ENCODE results near the gene C22orf42. TPM values are rescaled to one million over a fixed set of nuclear protein-coding genes. Genes with fewer than 3 reads are reported as not detected.
"Not testable (repeated sequence)": the region's sequence is repeated elsewhere in the genome, so short reads cannot be mapped to it uniquely, and the experiment has no call there.

C22orf42 gene
- total and polyA plus RNA-seq, 12 donors, result not detected

DNA sequence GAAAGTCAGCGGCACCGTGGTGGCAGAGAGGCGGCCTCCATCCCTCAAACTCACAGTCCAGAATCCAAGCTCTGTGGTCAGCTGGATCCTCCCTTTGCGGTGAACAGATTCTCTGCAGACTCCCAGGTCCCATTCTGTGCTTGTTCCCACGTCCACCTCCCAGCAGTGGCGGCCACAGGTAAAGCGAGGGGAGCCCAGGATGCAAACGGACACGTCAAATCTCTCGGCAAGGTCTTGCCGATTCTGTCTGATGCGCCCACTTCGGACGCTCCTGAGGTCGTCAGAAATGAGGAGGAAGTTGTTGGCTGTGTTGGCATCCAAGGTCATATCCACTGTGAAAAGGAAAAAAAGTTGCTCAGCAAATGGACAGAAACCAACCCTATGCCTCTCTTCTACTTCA is 31.9 kb upstream of the C22orf42 start:
- H3K36me3 ChIP-seq; H3K4me1 ChIP-seq; H3K9me3 ChIP-seq; H3K27ac ChIP-seq; DNase-seq; intact Hi-C loops (cut with DNase I); H3K4me3 ChIP-seq; ATAC-seq: not testable (repeated sequence)
- WGBS, 2 donors, result 82 to 84% methylated on average over 15 of the region's 15 CpGs
- H3K27me3 ChIP-seq, result peaks cover 0 to 31% (median 8%) of the 10 kb centered on the region in 7 donors

DNA sequence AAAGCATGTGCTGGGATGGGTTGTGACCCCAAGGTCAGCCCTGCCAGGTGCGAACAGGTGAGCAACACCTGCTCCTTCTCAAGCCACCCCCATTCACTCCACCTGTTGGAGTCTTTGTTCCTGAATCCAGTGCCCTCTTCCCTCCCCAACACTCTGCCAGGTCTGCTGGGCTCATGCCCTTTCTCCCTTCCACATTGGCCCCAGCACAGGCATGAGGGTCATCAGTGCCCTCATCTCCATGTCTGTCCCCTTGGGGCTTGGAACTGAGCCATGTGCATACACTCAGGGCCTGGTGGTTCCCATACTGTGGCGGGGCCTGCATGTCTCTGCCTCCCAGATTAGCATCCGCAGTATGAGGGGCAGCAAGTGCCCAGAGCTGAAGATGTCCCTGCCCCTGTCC is 26.7 kb upstream of the C22orf42 start:
- TF ChIP-seq, protein P1, sequence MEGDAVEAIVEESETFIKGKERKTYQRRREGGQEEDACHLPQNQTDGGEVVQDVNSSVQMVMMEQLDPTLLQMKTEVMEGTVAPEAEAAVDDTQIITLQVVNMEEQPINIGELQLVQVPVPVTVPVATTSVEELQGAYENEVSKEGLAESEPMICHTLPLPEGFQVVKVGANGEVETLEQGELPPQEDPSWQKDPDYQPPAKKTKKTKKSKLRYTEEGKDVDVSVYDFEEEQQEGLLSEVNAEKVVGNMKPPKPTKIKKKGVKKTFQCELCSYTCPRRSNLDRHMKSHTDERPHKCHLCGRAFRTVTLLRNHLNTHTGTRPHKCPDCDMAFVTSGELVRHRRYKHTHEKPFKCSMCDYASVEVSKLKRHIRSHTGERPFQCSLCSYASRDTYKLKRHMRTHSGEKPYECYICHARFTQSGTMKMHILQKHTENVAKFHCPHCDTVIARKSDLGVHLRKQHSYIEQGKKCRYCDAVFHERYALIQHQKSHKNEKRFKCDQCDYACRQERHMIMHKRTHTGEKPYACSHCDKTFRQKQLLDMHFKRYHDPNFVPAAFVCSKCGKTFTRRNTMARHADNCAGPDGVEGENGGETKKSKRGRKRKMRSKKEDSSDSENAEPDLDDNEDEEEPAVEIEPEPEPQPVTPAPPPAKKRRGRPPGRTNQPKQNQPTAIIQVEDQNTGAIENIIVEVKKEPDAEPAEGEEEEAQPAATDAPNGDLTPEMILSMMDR (IDR thresholded peaks at IDR 0.05), result no peak
- 85 to 90% methylated on average over 3 of the region's 3 CpGs for WGBS, 2 donors

DNA sequence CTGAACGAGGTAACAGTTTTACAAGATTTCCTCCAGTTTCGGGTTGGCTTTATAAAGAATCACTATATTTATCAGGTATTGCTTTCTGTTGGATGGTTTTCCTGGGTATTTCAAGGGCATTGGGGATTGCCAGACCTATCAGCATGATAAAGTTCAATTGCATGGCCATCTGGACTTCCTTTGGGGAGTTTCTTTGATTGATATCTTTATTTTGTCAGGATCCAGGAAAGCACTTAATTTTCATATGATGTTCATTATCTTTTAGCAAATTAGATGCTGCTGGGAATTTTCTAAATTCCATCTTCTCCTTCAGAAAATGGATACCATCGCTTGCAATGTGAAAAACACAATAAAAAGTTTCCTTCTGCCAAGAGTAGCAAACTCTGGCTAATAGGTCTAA is 24.5 kb upstream of the C22orf42 start:
- 71 to 79% methylated on average over 3 of the region's 3 CpGs for WGBS, 2 donors
- Histone ChIP-seq H3K27me3 (peaks cover 0 to 37% (median 11%) of the 10 kb centered on the region in 7 donors), H3K27ac (no peak overlapping the region), H3K36me3 (no peaks in the 10 kb centered on the region), H3K4me3 (no peak overlapping the region), H3K4me1 (no peaks in the 10 kb centered on the region), H3K9me3 (no peaks in the 10 kb centered on the region)
- DNase-seq (no peak), ATAC-seq (no peak)
- intact Hi-C loops (cut with DNase I), result no loop called here
- TF ChIP-seq, protein P1 (IDR thresholded peaks at IDR 0.05), result no peak

More for the DNA sequence above, 26.7 kb upstream of the C22orf42 start:
- no peak overlapping the region for H3K27ac ChIP-seq
- no peaks in the 10 kb centered on the region for H3K36me3 ChIP-seq
- H3K9me3 ChIP-seq, result no peaks in the 10 kb centered on the region
- no peaks in the 10 kb centered on the region for H3K4me1 ChIP-seq
- H3K27me3 ChIP-seq, result peaks cover 0 to 37% (median under 1%) of the 10 kb centered on the region in 7 donors
- ATAC-seq (no peak), DNase-seq (no peak)
- H3K4me3 ChIP-seq, result no peak overlapping the region
- intact Hi-C loops (cut with DNase I), result no loop called here

DNA sequence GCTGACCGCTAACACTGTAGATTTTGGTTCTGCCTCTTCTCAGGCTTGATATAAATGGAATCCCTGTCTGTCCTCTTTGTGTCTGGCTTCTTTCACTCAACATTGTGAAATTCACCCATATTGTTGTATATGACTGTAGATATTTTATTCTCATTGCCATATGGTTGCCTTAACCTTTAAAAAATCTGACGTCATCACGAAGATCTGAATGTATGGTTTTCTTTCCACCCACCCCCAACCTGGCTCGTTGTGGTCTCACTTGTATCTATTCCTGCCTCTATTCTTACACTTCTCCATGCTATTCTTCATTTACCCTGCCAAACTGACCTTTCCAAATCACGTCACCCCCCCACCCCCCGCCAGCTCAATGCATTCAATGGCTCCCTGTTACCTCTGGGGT is 21.9 kb upstream of the C22orf42 start:
- intact Hi-C loops (cut with DNase I), result no loop called here
- Histone ChIP-seq H3K9me3 (no peaks in the 10 kb centered on the region), H3K27ac (no peak overlapping the region), H3K4me3 (no peak overlapping the region), H3K36me3 (no peaks in the 10 kb centered on the region), H3K4me1 (peaks cover 0 to 2% (median 0%) of the 10 kb centered on the region in 9 donors), H3K27me3 (peaks cover 5 to 58% (median 35%) of the 10 kb centered on the region in 7 donors)
- TF ChIP-seq, protein P1 (IDR thresholded peaks at IDR 0.05), result no peak
- no peak for ATAC-seq
- no peak for DNase-seq
- WGBS, 2 donors, result 70 to 81% methylated on average over 6 of the region's 6 CpGs

DNA sequence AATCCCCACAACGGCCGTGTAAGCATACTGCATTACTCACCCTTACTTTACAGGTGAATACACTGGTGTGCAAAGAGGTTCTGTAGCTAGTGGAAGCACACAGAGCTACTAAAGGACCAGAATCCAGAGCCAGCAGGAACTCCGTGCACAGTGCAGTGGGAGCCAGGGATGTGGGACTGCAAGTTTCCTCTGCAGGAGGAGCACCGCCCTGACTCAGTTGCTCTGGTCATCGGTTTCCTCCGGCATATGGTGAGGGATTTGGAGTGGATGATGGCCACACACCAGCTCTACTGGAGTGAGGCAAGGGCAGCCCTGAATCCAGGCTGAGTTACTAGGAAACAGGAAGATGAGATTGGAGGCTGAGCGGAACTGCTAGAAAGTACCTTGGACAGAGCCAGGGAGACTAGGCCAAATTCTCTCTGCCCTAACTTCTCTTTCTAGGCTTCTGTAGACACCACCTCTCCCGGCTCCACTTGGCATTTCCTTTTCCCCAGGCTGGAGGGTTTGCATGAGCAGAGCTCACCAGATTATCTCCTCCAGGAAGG is 18.2 kb upstream of the C22orf42 start:
- no peak for DNase-seq
- Histone ChIP-seq H3K36me3 (no peaks in the 10 kb centered on the region), H3K4me3 (no peak overlapping the region), H3K4me1 (peaks cover 0 to 9% (median 0%) of the 10 kb centered on the region in 9 donors), H3K9me3 (no peaks in the 10 kb centered on the region), H3K27me3 (peaks cover 9 to 77% (median 56%) of the 10 kb centered on the region in 7 donors), H3K27ac (no peak overlapping the region)
- ATAC-seq, result no peak
- TF ChIP-seq, protein P1 (IDR thresholded peaks at IDR 0.05), result no peak
- intact Hi-C loops (cut with DNase I), result no loop called here
- WGBS, 2 donors, result 85 to 90% methylated on average over 8 of the region's 8 CpGs

All from heart right ventricle (tissue), 16 donors.